ENCODE results near the gene ERGIC3.

- no peak for TF ChIP-seq CTCF (IDR thresholded peaks at IDR 0.05)
- TF ChIP-seq REST (IDR thresholded peaks at IDR 0.05; ENCODE audit: insufficient read depth in 1 of 2, low read depth in 2 of 2, low read length in 1 of 2): no peak
- TF ChIP-seq POLR2AphosphoS5 (IDR thresholded peaks at IDR 0.05; ENCODE audit: low read depth, low read length): no peak
- no peak for TF ChIP-seq SIN3A (IDR thresholded peaks at IDR 0.05; ENCODE audit: borderline replicate concordance, insufficient read depth, low read depth, low read length)
Observed at GRCh38 chr20:35503281-35503680, 38.6 kb upstream of the ERGIC3 start.

Data from Panc1 (cell line).